Raji (cell line): Measurements from ENCODE around the gene KRTAP5-9.

Experiments used
- POLR2A ChIP-seq: IDR thresholded peaks from 2 replicates; pipeline ENCODE4 v1.6.1; 2011; ENCODE audit warnings: low read depth, low read length, control low read depth; ENCODE audit not compliant: insufficient read depth

The KRTAP5-9 gene

GRCh38 chr11:71575723-71576424, 27.7 kb downstream of the KRTAP5-9 start:
- TF ChIP-seq POLR2A: no peak

DNA sequence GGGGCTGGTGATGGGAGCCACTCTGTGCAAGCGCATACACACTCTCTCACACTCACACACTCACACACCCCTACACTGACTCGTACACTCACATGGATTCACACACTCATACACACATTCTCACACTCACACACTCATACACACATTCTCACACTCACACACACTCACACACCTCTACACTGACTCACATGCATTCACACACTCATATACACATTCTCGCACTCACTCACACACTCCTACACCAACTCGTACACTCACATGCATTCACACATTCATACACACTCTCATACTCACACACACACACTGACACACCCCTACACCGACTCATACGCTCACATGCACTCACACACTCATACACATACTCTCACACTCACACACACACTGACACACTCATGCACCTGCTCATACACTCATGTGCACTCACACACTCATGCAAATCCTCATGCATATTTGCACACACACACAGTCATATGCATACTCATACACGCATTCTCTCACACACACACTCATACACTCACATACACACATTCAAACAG, 29.3 kb downstream of the KRTAP5-9 start:
- TF ChIP-seq POLR2A: no peak

GRCh38 chr11:71580057-71581003, 32.1 kb downstream of the KRTAP5-9 start:
- TF ChIP-seq POLR2A: no peak

DNA sequence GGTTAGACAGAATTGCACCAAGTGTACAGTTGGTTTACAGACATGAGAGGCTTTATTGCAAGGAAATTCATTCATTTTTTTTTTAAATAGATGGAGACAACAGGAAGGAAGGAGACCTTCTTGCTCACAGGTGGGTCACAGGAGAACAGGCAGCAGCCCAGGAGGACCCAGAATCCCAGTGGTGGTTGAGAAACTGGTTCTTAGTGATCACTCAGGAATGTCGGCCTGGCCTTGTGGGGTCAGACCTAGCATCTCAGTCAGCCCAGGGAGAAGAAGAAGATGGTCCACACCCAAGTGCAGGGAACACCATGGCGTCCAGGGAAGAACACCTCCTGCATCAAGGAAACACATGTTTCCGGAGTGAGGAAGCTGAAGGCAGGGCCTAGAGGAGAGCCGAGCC, 33.6 kb downstream of the KRTAP5-9 start:
- TF ChIP-seq POLR2A: no peak

DNA sequence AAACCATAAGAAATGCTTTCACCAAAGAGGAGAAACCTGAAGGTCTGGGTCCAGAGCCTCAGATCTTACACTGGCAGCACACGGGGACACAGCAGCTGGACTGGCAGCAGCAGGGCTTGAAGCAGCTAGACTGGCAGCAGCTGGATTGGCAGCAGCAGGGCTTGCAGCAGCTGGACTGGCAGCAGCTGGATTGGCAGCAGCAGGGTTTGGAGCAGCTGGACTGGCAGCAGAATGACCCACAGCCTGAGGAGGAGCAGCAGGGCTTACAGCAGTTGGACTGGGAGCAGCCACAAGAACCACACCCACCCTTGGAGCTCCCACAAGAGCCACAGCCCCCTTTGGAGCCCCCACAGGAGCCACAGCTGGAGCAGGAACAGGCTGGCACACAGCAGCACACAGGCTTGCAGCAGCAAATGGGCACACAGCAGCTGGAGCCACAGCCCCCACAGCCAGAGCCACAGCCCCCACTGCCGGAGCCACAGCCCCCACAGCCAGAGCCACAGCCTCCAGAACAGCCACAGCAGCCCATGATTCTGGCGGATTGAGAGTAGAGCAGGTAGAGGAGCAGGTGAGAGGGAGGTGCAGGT, 34.2 kb downstream of the KRTAP5-9 start, which contains the start of gene KRTAP5-11:
TSS of gene KRTAP5-11 (minus strand) at position 567 of the 587 bp plus-strand sequence. CDS start at position 529, 38 bp downstream.
- TF ChIP-seq POLR2A: no peak
